GM12874 (cell line): ENCODE measurements around the gene SCNM1.

Experiments used
- CTCF ChIP-seq: IDR thresholded peaks from 2 replicates; pipeline ENCODE4 v1.5.1; 2011; ENCODE audit warnings: low read depth, mild to moderate bottlenecking, control low read depth, low read length, moderate library complexity; ENCODE audit not compliant: insufficient read depth

SCNM1 gene

GRCh38 chr1:151133018-151133806 lies 32.7 kb upstream of the SCNM1 start:
- no peak for TF ChIP-seq CTCF

GRCh38 chr1:151134396-151134795 lies 31.5 kb upstream of the SCNM1 start:
- TF ChIP-seq CTCF, result no peak

- TF ChIP-seq CTCF, result no peak
Measured at GRCh38 chr1:151134991-151135390, 31.0 kb upstream of the SCNM1 start.

GRCh38 chr1:151135433-151136385 lies 30.2 kb upstream of the SCNM1 start:
- no peak for TF ChIP-seq CTCF

- no peak for TF ChIP-seq CTCF
Measured at GRCh38 chr1:151137789-151138188, 28.2 kb upstream of the SCNM1 start.

- TF ChIP-seq CTCF, result no peak
Measured at GRCh38 chr1:151142411-151143056, 23.4 kb upstream of the SCNM1 start.

GRCh38 chr1:151143057-151143435 lies 22.9 kb upstream of the SCNM1 start:
- TF ChIP-seq CTCF, result no peak
